GM12801 (cell line): ENCODE data around the gene LMNA.

Experiments
- CTCF ChIP-seq: IDR thresholded peaks from one replicate; pipeline ENCODE4 v1.5.1; 2011; ENCODE audit warnings: control low read depth; ENCODE audit not compliant: insufficient read length; ENCODE audit errors: extremely low read depth

LMNA gene

GRCh38 chr1:156096640-156097391, 17.7 kb upstream of the LMNA start:
- TF ChIP-seq CTCF: peak; percentile 51

DNA sequence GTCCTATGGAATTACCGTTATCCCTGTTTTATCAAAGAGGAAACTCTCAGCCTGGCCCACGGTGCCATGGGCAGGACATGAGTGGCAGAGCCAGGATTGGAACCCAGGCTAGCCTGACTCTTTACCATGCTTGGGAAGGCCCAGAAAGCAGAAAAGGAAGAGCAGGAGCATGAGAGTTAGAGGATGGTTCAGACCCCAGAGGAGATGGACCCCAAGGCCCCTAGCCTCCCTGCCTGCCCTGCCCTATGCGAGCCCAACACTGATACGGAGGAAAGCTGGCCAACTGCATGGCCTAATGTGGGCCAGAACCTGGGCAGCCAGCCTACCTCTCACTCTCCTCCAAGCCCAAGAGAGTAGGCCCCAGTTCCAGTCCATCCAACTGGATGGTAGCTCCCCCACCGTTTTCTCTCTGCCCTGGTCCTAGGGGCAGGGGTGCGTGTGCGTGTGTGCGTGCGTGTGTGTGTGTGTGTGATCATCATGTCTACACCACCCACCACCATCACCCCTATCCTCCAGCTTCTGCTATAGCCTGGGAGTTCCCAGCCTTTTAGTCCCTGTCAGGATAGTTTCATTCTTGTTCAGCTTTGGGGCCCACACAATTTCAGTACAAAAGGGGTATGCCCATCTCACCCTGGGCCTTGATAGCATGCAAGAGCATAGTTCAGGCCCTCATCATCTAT, 16.9 kb upstream of the LMNA start:
- no peak for TF ChIP-seq CTCF

DNA sequence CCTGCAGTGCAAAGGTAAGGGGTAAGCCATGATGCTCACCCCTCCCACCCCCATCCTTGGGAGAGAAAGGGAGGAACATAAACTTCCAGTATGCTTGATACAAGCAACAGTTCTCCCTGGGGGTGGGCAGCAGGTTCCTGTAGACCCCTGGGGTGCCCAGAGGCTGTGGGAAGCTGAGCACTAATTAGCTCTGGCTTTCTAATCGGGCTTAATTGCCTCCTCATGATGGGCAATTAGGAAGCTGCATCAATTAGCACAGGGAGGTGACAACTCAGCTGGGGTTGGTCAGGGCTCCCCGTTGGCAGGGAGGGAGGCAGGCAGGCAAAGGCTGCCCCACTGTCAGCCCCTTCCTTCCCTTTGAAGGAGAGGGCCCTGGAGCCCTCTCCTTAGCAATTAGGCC, 15.7 kb upstream of the LMNA start:
- TF ChIP-seq CTCF: no peak

GRCh38 chr1:156099282-156099681, 15.2 kb upstream of the LMNA start:
- no peak for TF ChIP-seq CTCF

DNA sequence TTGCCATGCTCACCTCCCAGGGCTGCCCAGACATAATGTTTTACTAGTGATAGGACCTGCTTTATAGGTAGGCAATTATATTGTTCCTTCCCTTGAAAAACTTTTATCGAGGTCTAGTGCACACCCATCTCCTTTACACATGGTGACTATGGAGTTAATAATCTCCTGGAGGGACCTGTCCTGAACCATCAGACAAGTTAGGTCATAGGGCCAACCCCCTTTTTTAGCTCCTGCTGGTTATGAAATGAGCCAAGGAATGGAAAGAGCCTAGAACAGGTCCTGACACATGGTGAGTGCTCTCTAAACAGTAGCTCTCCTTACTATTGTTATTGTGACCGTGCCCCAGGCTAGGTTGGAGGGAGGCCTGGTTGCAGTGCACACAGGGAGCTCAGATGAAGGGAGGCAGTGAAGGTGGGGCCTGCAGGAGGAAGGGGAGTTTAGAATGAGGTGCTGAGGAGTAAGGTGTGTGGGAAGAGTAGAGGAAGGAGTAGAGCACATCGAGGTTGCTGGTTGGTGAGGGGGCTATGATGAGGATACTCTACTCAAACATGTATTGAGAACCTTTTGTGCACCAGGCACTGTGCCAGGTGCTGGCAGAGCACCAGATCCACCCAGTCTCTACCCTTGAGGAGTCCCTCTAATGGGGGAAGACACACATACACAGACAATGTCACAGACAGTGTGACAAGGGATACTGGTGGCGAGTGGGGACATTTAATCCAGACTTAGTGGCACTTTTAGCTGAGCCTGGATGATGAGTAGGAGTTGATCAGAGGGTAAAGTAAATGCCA, 14.1 kb upstream of the LMNA start:
- TF ChIP-seq CTCF: no peak

GRCh38 chr1:156101880-156102279, 12.6 kb upstream of the LMNA start:
- no peak for TF ChIP-seq CTCF

DNA sequence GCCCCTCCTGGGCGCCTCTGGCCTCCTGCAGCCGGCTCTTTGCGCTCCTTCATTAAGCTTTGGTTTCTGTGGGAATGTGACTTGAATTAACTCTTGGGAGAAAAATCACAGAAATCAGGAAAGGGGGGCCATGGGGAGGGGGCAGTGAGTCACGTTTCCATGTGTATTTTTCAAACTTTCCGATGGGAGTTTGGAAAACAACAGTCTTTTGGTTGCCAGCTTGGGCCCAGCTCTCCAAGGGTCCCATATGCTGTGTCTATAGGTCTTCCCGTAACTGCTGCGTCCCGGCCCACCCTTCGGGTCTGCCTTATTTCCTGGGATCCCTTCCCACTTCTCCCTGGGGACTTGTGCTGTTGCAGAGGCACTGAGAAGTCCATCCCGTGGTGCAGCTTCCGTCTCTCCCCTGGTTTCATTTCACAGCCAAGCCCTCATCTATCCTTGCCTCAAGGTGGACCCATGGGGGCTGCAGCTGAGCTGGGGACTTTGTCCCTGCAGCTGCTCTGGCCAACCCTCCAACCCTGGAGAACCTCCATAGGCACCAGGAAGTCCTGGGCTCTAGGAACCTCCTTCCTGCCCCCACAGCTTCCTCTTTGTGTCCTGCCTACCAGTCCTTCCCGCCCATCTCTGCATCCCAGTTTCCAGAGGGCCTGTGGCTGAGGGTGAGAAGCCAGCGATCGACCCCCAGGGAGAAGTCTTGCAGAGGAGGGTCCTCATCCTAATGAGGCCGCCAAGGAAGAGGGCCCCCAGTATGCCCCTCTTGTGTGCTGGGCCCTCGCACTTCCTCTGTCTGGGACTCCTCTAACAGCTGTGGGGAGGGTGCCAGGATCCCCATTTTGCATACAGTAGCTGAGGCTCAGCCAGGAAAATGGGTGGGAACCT, 11.6 kb upstream of the LMNA start:
- no peak for TF ChIP-seq CTCF
